Kidney (tissue), 14 donors: ENCODE data around the gene NTRK1. TPM values are rescaled to one million over a fixed set of nuclear protein-coding genes. Genes with fewer than 3 reads are reported as not detected.

Experiments used
- DNase-seq, 5 donors: peaks; one replicate each; pipeline ENCODE4 v3.0.0-alpha.2; 2013 to 2020
- FAIRE-seq: peaks from 2 replicates; lab custom pipeline; 2012; peaks lifted over from hg19 to GRCh38; lab: Jason Lieb, UNC
- H3K27ac ChIP-seq, 2 donors: one replicate each; pipeline ENCODE4 v1.7.0; 2013; ENCODE audit warnings: low read depth in 2 of 2, low read length in 2 of 2, inconsistent platforms in 1 of 2
- H3K27me3 ChIP-seq: one replicate; pipeline ENCODE4 v1.7.1; 2013; ENCODE audit warnings: low read length, inconsistent platforms; ENCODE audit not compliant: control insufficient read depth, insufficient read depth
- H3K36me3 ChIP-seq, 3 donors: one replicate each; pipeline versions ENCODE4 v1.7.0 to v1.7.1; 2013; ENCODE audit warnings: low read length in 3 of 3, control low read depth in 1 of 3, inconsistent platforms in 1 of 3; ENCODE audit not compliant: insufficient read depth in 3 of 3, control insufficient read depth in 2 of 3
- H3K4me1 ChIP-seq, 3 donors: one replicate each; pipeline versions ENCODE4 v1.7.0 to v1.7.1; 2013; ENCODE audit warnings: low read length in 3 of 3, inconsistent platforms in 1 of 3, low read depth in 1 of 3; ENCODE audit not compliant: control insufficient read depth in 2 of 3, insufficient read depth in 2 of 3
- H3K4me3 ChIP-seq, 3 donors: one replicate each; pipeline versions ENCODE4 v1.7.0 to v1.8.1; 2013; ENCODE audit warnings: low read length in 3 of 3, control low read depth in 1 of 3, inconsistent platforms in 1 of 3
- H3K9ac ChIP-seq, 3 donors: one replicate each; pipeline versions ENCODE4 v1.7.0 to v1.7.1; 2013; ENCODE audit warnings: low read length in 3 of 3, control low read depth in 1 of 3, inconsistent platforms in 1 of 3
- H3K9me3 ChIP-seq, 3 donors: one replicate each; pipeline versions ENCODE4 v1.7.0 to v1.7.1; 2013; ENCODE audit warnings: low read length in 3 of 3, control low read depth in 1 of 3, inconsistent platforms in 1 of 3; ENCODE audit not compliant: control insufficient read depth in 2 of 3, insufficient read depth in 1 of 3
- CTCF ChIP-seq: IDR thresholded peaks from 3 replicates; pipeline ENCODE4 v1.5.1; 2012; ENCODE audit warnings: mild to moderate bottlenecking, moderate library complexity, borderline replicate concordance; ENCODE audit not compliant: insufficient read depth; ENCODE audit errors: extremely low read depth
- intact Hi-C: fragments of 100-400 bp; cut with DNase I; formaldehyde crosslinking; loops from one replicate; pipeline ENCODE4 v1.11.1; 2022
- polyA plus RNA-seq: library from polyadenylated mRNA; stranded (reverse); fragments of 350-450 nt; fragmentation: Illumina TruSeq; extraction: RNeasy Lipid Tissue Mini Kit (QIAGEN cat#74804); gene quantifications from one replicate; pipeline ENCODE4 v1.2.3, GENCODE V29; 2014; ENCODE audit warnings: low read depth, low replicate concordance; ENCODE audit not compliant: insufficient read depth
- total RNA-seq: library from RNA; stranded (reverse); fragmentation: NEBNext Ultra II Directional; extraction: Animal tissue kit (Norgen Biotek cat#: 25700); gene quantifications from one replicate; pipeline ENCODE4 v1.2.1, GENCODE V29; 2021
- donor health status: control.
- donor health status: control.
- donor health status: control.
- donor health status: control.
- donor health status: control.
- donor health status: DM: yes; HTN: yes; CAD: no.
- donor health status: Normal renal cell carcinoma (clear cell type).

Gene NTRK1
- total and polyA plus RNA-seq, 2 donors from 2014 or later, result 1.0 to 1.3 TPM

- DNase-seq (no peak), FAIRE-seq (no peak)
- TF ChIP-seq CTCF, result no peak
- Histone ChIP-seq H3K27ac (no peak overlapping the region), H3K4me3 (no peak overlapping the region), H3K4me1 (no peaks in the 10 kb centered on the region), H3K27me3 (no peaks in the 10 kb centered on the region), H3K9me3 (no peaks in the 10 kb centered on the region), H3K36me3 (no peaks in the 10 kb centered on the region), H3K9ac (no peak overlapping the region)
- intact Hi-C loops, result no loop called here
Measured at GRCh38 chr1:156869455-156869854, 8.8 kb downstream of the NTRK1 start.

- no peaks in the 10 kb centered on the region for H3K9me3 ChIP-seq
- H3K27me3 ChIP-seq, result no peaks in the 10 kb centered on the region
- peak in 1 of 5 donors; percentile 48 for DNase-seq
- TF ChIP-seq CTCF, result no peak
- intact Hi-C loops, result no loop called here
- no peak for FAIRE-seq
- H3K4me3 ChIP-seq, result no peak overlapping the region
- no peak overlapping the region for H3K9ac ChIP-seq
- H3K27ac ChIP-seq, result no peak overlapping the region
- H3K4me1 ChIP-seq, result no peaks in the 10 kb centered on the region
- no peaks in the 10 kb centered on the region for H3K36me3 ChIP-seq
Measured at GRCh38 chr1:156873659-156874058, 13.0 kb downstream of the NTRK1 start.

GRCh38 chr1:156874142-156874541 lies 13.5 kb downstream of the NTRK1 start:
- H3K9ac ChIP-seq, result no peak overlapping the region
- DNase-seq (peak in 1 of 5 donors; percentile 28), FAIRE-seq (no peak)
- no peak overlapping the region for H3K27ac ChIP-seq
- H3K27me3 ChIP-seq, result no peaks in the 10 kb centered on the region
- no peaks in the 10 kb centered on the region for H3K36me3 ChIP-seq
- H3K4me1 ChIP-seq, result no peaks in the 10 kb centered on the region
- H3K4me3 ChIP-seq, result no peak overlapping the region
- no peak for TF ChIP-seq CTCF
- intact Hi-C loops, result no loop called here
- H3K9me3 ChIP-seq, result no peaks in the 10 kb centered on the region
